IMR-90 (cell line): ENCODE results near the gene MGAT5B.

Experiments used
- CEBPB ChIP-seq: IDR thresholded peaks from 2 replicates; pipeline ENCODE4 v1.6.1; 2012; ENCODE audit warnings: low read depth, low read length, improper control_type of control experiment
- CHD1 ChIP-seq: IDR thresholded peaks from 2 replicates; pipeline ENCODE4 v1.6.1; 2012; ENCODE audit warnings: low read depth, low read length, improper control_type of control experiment
- POLR2A ChIP-seq: IDR thresholded peaks from 2 replicates; pipeline ENCODE4 v1.6.1; 2012; ENCODE audit warnings: mild to moderate bottlenecking, low read depth, low read length
- RAD21 ChIP-seq: IDR thresholded peaks from 2 replicates; pipeline ENCODE4 v1.6.1; 2012; ENCODE audit warnings: low read length, improper control_type of control experiment
- TF ChIP-seq, protein P1 (sequence below): conservative IDR thresholded peaks from 2 replicates; pipeline ENCODE4 v1.5.1; 2012; ENCODE audit warnings: mild to moderate bottlenecking, low read depth, low read length, improper control_type of control experiment
- TF ChIP-seq, protein P2 (sequence below): fragments of 150-350 bp; IDR thresholded peaks from 2 replicates; pipeline ENCODE4 v1.6.1; 2017; ENCODE audit warnings: mild to moderate bottlenecking, antibody characterized with exemption, low read length, low read depth

DNA sequence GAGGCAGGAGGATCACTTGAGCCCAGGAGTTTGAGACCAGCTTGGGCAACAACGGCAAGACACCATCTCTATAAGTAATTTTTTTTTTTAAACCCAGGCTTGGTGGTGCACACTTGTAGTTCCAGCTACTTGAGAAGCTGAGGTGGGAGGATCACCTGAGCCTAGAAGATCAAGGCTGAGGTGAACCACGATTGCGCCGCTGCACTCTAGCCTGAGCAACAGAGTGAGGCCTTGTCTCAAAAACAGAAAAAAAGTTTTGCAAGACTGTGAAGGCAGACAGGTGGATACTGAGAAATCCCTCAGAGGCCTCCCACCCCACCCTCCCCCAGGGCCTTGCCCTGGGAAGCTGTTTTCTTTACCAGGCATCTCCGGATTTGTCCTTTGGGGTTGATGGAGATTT lies 125.4 kb downstream of the MGAT5B start:
- TF ChIP-seq, protein P1, sequence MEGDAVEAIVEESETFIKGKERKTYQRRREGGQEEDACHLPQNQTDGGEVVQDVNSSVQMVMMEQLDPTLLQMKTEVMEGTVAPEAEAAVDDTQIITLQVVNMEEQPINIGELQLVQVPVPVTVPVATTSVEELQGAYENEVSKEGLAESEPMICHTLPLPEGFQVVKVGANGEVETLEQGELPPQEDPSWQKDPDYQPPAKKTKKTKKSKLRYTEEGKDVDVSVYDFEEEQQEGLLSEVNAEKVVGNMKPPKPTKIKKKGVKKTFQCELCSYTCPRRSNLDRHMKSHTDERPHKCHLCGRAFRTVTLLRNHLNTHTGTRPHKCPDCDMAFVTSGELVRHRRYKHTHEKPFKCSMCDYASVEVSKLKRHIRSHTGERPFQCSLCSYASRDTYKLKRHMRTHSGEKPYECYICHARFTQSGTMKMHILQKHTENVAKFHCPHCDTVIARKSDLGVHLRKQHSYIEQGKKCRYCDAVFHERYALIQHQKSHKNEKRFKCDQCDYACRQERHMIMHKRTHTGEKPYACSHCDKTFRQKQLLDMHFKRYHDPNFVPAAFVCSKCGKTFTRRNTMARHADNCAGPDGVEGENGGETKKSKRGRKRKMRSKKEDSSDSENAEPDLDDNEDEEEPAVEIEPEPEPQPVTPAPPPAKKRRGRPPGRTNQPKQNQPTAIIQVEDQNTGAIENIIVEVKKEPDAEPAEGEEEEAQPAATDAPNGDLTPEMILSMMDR, result no peak
- TF ChIP-seq RAD21 (no peak), POLR2A (no peak), CEBPB (no peak), CHD1 (no peak)
- TF ChIP-seq, protein P2, sequence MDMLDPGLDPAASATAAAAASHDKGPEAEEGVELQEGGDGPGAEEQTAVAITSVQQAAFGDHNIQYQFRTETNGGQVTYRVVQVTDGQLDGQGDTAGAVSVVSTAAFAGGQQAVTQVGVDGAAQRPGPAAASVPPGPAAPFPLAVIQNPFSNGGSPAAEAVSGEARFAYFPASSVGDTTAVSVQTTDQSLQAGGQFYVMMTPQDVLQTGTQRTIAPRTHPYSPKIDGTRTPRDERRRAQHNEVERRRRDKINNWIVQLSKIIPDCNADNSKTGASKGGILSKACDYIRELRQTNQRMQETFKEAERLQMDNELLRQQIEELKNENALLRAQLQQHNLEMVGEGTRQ, result no peak
